Testis (tissue), 3 donors: Measurements from ENCODE around the gene PRRT3. TPM values are rescaled to one million over a fixed set of nuclear protein-coding genes. Genes with fewer than 3 reads are reported as not detected.
A peak's percentile ranks its signal among the peaks of the same experiment; 100 is the strongest.

Source experiments
- DNase-seq: peaks from one replicate; pipeline ENCODE4 v3.0.0-alpha.2; 2019
- H3K27ac ChIP-seq, 2 donors: fragments of 200-600 bp; sonication (generic); one replicate each; pipeline ENCODE4 v1.5.1; 2019
- H3K27me3 ChIP-seq: fragments of 200-600 bp; sonication (generic); one replicate; pipeline ENCODE4 v1.5.1; 2019
- H3K36me3 ChIP-seq: fragments of 200-600 bp; sonication (generic); one replicate; pipeline ENCODE4 v1.5.1; 2017; ENCODE audit warnings: low read depth; ENCODE audit errors: missing control alignments
- H3K4me1 ChIP-seq: fragments of 200-600 bp; sonication (generic); one replicate; pipeline ENCODE4 v1.5.1; 2019
- H3K4me3 ChIP-seq, 2 donors: fragments of 200-600 bp; sonication (generic); one replicate each; pipeline ENCODE4 v1.5.1; 2017 to 2019
- H3K9me3 ChIP-seq: fragments of 200-600 bp; sonication (generic); one replicate; pipeline ENCODE4 v1.5.1; 2017
- POLR2A ChIP-seq: fragments of 450-650 bp; IDR thresholded peaks from one replicate; pipeline ENCODE4 v1.6.1; 2017; ENCODE audit warnings: antibody characterized with exemption, mild to moderate bottlenecking, moderate library complexity
- WGBS, 2 donors: methylation state at CpG; one replicate each; pipeline ENCODE4 v1.1.5; 2018; 5-methylcytosine and 5-hydroxymethylcytosine counted together
- intact Hi-C: fragments of 100-400 bp; cut with DNase I; formaldehyde crosslinking; loops from one replicate; pipeline ENCODE4 v1.15.1; 2023; ENCODE audit warnings: low total_unique reads
- polyA plus RNA-seq: library from polyadenylated mRNA; stranded (reverse); fragments of 350-450 nt; fragmentation: Illumina TruSeq; extraction: RNeasy Lipid Tissue Mini Kit (QIAGEN cat#74804); gene quantifications from one replicate; pipeline ENCODE4 v1.2.3, GENCODE V29; 2014; ENCODE audit warnings: low read depth, low replicate concordance; ENCODE audit not compliant: insufficient read depth
- total RNA-seq, 2 donors: library from RNA; depleted of rRNA; stranded (reverse); fragments of >200 nt; gene quantifications; one replicate each; pipeline ENCODE4 v1.2.3, GENCODE V29; 2016
- TF ChIP-seq, protein P1 (sequence below), 3 experiments: fragments of 450-650 bp in 2 of 3; fragments of 200-600 bp in 1 of 3; sonication (generic) in 1 of 3; IDR thresholded peaks; one replicate each; pipeline ENCODE4 v1.5.1; 2016 to 2019; ENCODE audit warnings: antibody characterized with exemption in 3 of 3, mild to moderate bottlenecking in 2 of 3, moderate library complexity in 1 of 3

PRRT3 gene
- total and polyA plus RNA-seq, 3 donors from 2014 or later, result 6.6 to 7.6 (median 7.2) TPM

GRCh38 chr3:9916346-9916733 is 35.9 kb downstream of the PRRT3 start:
- H3K36me3 ChIP-seq, result no peaks in the 10 kb centered on the region
- peak overlapping the region; percentile 52 to 81 for H3K27ac ChIP-seq
- peaks cover 24% of the 10 kb centered on the region for H3K4me1 ChIP-seq
- H3K27me3 ChIP-seq, result no peaks in the 10 kb centered on the region
- H3K4me3 ChIP-seq, result peak overlapping the region in 1 of 2 donors; percentile 61
- no peak for DNase-seq
- WGBS, 2 donors, result 35 to 52% methylated on average over 6 to 7 of the region's 7 CpGs
- no peak for TF ChIP-seq POLR2A
- TF ChIP-seq, protein P1, sequence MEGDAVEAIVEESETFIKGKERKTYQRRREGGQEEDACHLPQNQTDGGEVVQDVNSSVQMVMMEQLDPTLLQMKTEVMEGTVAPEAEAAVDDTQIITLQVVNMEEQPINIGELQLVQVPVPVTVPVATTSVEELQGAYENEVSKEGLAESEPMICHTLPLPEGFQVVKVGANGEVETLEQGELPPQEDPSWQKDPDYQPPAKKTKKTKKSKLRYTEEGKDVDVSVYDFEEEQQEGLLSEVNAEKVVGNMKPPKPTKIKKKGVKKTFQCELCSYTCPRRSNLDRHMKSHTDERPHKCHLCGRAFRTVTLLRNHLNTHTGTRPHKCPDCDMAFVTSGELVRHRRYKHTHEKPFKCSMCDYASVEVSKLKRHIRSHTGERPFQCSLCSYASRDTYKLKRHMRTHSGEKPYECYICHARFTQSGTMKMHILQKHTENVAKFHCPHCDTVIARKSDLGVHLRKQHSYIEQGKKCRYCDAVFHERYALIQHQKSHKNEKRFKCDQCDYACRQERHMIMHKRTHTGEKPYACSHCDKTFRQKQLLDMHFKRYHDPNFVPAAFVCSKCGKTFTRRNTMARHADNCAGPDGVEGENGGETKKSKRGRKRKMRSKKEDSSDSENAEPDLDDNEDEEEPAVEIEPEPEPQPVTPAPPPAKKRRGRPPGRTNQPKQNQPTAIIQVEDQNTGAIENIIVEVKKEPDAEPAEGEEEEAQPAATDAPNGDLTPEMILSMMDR (IDR thresholded peaks at IDR 0.05), result no peak
- H3K9me3 ChIP-seq, result no peaks in the 10 kb centered on the region
- intact Hi-C loops, result no loop called here

DNA sequence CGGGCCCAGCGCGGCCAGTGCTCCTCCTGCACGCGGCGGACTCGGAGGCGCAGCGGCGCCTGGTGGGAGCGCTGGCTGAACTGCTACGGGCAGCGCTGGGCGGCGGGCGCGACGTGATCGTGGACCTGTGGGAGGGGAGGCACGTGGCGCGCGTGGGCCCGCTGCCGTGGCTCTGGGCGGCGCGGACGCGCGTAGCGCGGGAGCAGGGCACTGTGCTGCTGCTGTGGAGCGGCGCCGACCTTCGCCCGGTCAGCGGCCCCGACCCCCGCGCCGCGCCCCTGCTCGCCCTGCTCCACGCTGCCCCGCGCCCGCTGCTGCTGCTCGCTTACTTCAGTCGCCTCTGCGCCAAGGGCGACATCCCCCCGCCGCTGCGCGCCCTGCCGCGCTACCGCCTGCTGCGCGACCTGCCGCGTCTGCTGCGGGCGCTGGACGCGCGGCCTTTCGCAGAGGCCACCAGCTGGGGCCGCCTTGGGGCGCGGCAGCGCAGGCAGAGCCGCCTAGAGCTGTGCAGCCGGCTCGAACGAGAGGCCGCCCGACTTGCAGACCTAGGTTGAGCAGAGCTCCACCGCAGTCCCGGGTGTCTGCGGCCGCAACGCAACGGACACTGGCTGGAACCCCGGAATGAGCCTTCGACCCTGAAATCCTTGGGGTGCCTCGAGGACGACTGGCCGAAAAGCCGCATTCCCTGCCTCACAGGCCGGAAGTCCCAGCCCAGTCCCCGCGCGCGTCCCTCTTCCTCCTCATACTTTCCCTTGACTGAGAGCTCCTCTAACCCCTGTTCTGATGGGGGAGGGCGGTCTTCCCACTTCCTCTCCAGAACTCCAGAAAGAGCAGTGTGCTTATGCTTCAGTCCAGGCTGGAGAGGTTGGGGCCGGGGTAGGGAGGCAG is 36.7 kb downstream of the PRRT3 start:
- peak; percentile 76 for DNase-seq
- Histone ChIP-seq H3K9me3 (no peaks in the 10 kb centered on the region), H3K27ac (peak overlapping the region; percentile 52 to 81), H3K27me3 (no peaks in the 10 kb centered on the region), H3K4me3 (peak overlapping the region; percentile 61 to 64), H3K36me3 (no peaks in the 10 kb centered on the region), H3K4me1 (peaks cover 24% of the 10 kb centered on the region)
- TF ChIP-seq, protein P1 (IDR thresholded peaks at IDR 0.05), result peak; percentile 28 to 39 (median 34)
- no peak for TF ChIP-seq POLR2A
- WGBS, 2 donors, result 0 to 2% methylated on average over 11 to 30 of the region's 99 CpGs
- intact Hi-C loops, result no loop called here

DNA sequence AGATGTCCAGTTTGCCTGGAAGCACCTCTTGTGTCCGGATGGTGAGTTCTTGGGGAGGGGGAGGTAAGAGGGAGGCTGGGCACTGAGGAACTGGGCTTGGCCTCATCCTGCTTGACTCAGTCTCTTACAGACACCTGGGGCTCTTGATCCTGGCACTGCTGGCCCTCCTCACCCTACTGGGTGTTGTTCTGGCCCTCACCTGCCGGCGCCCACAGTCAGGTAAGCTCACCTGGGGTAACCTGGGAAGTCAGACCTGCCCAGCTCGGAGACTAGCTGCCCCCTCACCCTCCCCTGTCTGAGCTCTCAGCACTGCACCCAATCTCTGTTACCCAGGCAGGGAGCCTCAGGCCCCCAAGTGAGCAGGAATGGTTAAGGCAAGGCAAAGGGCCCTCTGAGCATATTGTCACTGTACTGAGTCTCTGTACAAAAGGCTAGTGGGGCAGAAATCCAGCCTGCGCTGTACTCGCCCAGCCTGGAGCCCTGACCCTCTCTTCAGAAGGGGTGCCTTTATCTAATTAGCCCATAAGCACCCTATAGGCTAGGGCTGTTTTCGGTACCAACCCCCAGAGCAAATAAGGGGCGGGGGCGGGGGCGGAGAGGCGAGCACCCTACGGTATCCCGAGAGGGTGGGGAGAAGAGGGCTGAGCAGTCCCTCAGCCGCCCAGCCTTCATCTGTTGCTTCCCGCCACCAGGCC is 37.5 kb downstream of the PRRT3 start:
- H3K27me3 ChIP-seq, result no peaks in the 10 kb centered on the region
- peak overlapping the region; percentile 61 to 64 for H3K4me3 ChIP-seq
- TF ChIP-seq, protein P1 (IDR thresholded peaks at IDR 0.05), result no peak
- no peak for TF ChIP-seq POLR2A
- intact Hi-C loops, result no loop called here
- WGBS, 2 donors, result 25 to 40% methylated on average over 1 to 15 of the region's 15 CpGs
- H3K9me3 ChIP-seq, result no peaks in the 10 kb centered on the region
- no peak for DNase-seq
- peaks cover 24% of the 10 kb centered on the region for H3K4me1 ChIP-seq
- H3K27ac ChIP-seq, result peak overlapping the region in 1 of 2 donors; percentile 81
- H3K36me3 ChIP-seq, result no peaks in the 10 kb centered on the region

GRCh38 chr3:9914011-9914410 is 38.2 kb downstream of the PRRT3 start:
- TF ChIP-seq, protein P1 (IDR thresholded peaks at IDR 0.05), result no peak
- no peak for TF ChIP-seq POLR2A
- Histone ChIP-seq H3K27ac (no peak overlapping the region), H3K4me1 (peaks cover 24% of the 10 kb centered on the region), H3K27me3 (no peaks in the 10 kb centered on the region), H3K4me3 (no peak overlapping the region), H3K36me3 (no peaks in the 10 kb centered on the region), H3K9me3 (no peaks in the 10 kb centered on the region)
- no peak for DNase-seq
- intact Hi-C loops, result no loop called here
- WGBS, 2 donors, result 43 to 63% methylated on average over 1 of the region's 1 CpG
